HEK293T (cell line): Measurements from ENCODE around the gene TBC1D2.

Experiments used
- LEF1 ChIP-seq: fragments of 450-650 bp; IDR thresholded peaks from 2 replicates; pipeline ENCODE4 v1.6.1; 2017; ENCODE audit warnings: mild to moderate bottlenecking, borderline replicate concordance
- NFRKB ChIP-seq: fragments of 450-650 bp; IDR thresholded peaks from 2 replicates; pipeline ENCODE4 v1.6.1; 2016; ENCODE audit warnings: mild to moderate bottlenecking, moderate library complexity
- SP1 ChIP-seq: fragments of 450-650 bp; IDR thresholded peaks from 2 replicates; pipeline ENCODE4 v1.6.1; 2017
- SUZ12 ChIP-seq: fragments of 450-650 bp; IDR thresholded peaks from 2 replicates; pipeline ENCODE4 v1.6.1; 2016; ENCODE audit warnings: mild to moderate bottlenecking
- TARDBP ChIP-seq: fragments of 450-650 bp; IDR thresholded peaks from 2 replicates; pipeline ENCODE4 v1.6.1; 2016
- ZNF384 ChIP-seq: fragments of 450-650 bp; IDR thresholded peaks from 2 replicates; pipeline ENCODE4 v1.6.1; 2016
- TF ChIP-seq, protein P1 (sequence below): fragments of 450-650 bp; IDR thresholded peaks from 2 replicates; pipeline ENCODE4 v1.6.1; 2016

DNA sequence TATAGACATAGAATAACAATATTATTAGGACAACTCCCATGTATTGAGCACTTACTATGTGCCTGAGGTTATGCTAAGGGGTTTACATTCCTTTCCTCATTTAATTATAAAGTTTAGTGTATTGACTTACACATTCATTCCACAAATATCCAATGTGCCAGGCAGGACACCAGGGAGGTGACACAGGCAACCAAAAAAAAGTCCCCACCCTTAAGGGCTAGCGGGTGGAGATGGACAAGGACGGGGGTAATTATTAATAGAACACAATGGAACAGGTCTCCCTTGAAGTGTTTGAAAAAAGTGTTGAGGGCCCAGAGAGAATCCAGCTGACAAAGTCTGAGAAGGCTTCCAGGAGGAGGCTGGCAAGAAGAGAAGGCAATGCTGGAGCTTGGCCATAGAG, 5.7 kb downstream of the TBC1D2 start:
- TF ChIP-seq SUZ12 (no peak), SP1 (no peak), TARDBP (no peak), ZNF384 (no peak), NFRKB (no peak), LEF1 (no peak)
- TF ChIP-seq, protein P1, sequence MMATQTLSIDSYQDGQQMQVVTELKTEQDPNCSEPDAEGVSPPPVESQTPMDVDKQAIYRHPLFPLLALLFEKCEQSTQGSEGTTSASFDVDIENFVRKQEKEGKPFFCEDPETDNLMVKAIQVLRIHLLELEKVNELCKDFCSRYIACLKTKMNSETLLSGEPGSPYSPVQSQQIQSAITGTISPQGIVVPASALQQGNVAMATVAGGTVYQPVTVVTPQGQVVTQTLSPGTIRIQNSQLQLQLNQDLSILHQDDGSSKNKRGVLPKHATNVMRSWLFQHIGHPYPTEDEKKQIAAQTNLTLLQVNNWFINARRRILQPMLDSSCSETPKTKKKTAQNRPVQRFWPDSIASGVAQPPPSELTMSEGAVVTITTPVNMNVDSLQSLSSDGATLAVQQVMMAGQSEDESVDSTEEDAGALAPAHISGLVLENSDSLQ, result no peak
